GM18861 (cell line): Measurements from ENCODE around the gene IRAK4.
"Not testable (repeated sequence)": the region's sequence is repeated elsewhere in the genome, so short reads cannot be mapped to it uniquely, and the experiment has no call there.

ENCODE experiments used
- ATAC-seq: cut with Tn5 transposase; IDR thresholded peaks from one replicate; pipeline ENCODE4 v1.9.1; 2021; ENCODE audit not compliant: unreplicated experiment

IRAK4 gene

DNA sequence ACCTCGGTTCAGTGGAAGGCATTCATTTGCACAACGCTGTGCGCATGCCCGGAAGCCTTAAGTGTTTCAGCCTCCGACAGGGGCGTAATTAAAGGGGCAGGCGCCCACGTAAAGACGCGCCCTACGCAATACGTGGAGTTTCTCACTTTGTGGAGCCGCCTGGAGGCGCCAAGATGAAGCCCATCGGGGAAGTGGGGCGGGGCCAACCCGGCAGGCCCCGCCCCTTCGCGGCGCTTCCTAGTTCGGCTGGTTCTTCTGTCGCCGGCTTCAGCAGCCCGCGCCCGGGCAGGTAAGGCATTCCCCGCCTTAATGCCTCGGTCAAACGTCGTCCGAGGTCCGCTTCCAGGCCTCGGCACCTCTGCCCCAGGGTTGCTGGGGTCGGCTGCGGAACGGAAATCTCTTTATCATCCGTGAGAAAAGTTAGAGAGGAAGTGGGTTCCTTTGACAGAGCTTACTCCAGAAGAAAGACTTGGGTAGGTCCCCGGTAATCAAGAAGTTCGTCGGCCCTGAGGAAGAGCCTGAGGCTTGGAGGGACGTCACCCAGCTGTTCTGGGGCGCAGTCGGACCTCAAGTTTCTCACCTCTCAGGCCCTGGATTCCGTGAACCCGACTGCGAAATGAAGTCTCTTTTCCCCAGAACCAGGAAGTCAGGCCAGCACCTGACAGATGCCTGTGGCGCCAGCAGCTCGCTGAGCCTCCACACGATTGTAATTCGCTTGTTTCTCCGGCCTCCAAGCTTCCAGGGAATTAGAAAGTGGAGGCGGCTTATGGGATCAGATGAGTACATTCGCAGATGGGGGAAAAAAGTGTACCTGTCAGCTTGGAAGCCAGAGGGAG is at the start of gene IRAK4, which contains the start of gene PUS7L:
TSS of gene IRAK4 (plus strand) at position 224 of the 836 bp plus-strand sequence. CDS start 9,161 bp downstream, outside the sequence.
TSS of gene PUS7L (minus strand) at position 63 of the 836 bp plus-strand sequence. CDS start 3,545 bp downstream, outside the sequence.
- peak; percentile 99 for ATAC-seq

- ATAC-seq, result no peak
Observed at GRCh38 chr12:43711348-43711747, 47.4 kb upstream of the IRAK4 start.

DNA sequence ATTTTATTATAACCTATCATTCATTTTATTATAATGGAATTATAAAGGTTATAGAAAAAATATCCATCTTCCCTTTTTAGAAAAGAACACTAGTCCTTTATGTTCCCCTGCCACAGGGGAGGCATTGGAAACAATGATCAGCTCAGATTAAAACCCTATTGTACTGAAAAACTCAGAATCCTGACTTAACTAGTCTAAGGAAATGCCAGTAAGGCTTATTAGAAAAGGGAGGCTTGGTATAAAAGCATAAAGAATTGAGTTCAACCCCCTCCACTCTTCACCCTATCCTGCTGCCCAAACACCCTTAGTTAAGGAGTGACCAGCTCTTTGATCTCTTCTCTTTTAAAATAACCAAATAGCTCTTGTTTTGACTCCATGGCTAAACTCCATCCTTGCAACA is 36.1 kb upstream of the IRAK4 start:
- no peak for ATAC-seq

DNA sequence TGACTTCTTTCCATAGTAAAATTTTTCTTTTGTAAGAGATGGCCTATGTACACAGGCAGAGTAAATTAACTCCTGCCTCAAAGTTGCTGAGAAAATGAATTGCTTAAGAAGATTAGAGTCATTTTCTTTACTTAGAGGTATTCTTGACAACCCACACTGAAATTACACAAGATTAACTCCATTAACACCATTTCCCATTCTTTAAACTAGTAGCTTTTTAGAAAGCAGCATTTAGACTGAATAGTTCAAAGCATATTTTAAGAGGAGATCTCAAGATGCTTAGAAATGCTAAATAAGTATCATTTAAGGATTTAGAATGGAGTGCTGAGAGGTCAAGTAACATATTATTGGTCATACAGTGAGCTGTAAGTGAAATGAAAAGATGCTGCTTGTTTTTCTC is 35.6 kb upstream of the IRAK4 start:
- ATAC-seq, result no peak

DNA sequence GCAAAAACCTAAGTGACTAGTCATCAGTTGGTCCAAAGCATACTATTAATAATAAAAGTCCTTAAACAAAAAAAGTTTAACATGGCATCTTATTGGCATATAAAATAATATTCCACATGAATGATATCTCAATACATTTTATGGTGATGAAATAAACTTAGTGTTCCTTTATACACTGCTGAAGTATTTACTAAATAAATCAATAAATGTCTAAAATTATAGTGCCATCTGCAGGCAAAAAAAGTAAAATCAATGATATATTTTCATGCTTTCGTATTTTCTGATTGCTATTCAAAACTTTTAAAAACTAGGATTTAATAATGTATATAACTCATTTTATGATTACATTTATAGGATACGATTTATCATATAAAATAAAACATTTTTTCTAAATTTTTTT is 30.6 kb upstream of the IRAK4 start:
- no peak for ATAC-seq

- no peak for ATAC-seq
Observed at GRCh38 chr12:43728698-43729097, 30.1 kb upstream of the IRAK4 start.

- no peak for ATAC-seq
Observed at GRCh38 chr12:43730283-43730682, 28.5 kb upstream of the IRAK4 start.

DNA sequence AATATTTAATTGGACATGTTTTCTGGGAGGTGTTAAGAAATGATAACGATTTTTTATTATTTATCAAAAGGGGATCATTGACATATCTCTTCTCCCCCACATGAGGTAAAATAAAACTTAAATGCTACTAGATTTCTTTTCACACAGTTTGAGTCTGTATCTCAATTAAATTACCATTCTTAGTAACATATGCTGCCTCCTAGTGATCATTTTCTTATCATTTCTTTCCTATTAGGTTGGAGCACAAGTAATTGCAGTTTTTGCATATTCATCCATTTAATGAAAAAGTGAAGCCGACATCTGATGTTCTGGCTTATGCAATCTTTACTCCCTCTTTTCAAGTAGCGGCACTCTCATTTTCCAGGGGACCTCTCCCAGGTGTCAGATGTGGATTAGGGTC is 25.1 kb upstream of the IRAK4 start:
- no peak for ATAC-seq

DNA sequence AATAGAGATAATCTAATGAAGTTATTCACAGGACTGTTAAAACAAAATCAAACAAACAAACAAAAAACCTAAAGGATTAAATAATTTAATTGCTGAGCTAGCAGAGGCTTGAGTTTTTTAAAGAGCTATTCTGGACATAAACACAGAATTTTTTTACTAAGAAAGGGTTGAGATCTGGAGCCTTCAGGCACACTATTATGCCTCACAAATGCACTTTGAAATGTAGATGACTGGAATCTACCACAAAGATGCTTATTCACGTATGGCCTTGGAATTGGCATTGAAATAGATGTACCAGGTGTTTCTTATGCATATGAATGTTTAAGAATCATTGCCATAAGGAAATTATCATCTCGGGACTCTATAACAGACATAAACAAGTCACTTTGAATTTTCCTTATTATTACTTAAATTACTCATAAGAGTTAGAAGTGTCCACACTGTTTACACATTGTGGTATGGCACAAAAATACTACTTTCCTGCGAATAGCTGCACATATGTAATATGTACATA is 21.8 kb upstream of the IRAK4 start:
- no peak for ATAC-seq

- no peak for ATAC-seq
Observed at GRCh38 chr12:43737646-43738045, 21.1 kb upstream of the IRAK4 start.

GRCh38 chr12:43740511-43741100 is 18.1 kb upstream of the IRAK4 start:
- ATAC-seq, result no peak

DNA sequence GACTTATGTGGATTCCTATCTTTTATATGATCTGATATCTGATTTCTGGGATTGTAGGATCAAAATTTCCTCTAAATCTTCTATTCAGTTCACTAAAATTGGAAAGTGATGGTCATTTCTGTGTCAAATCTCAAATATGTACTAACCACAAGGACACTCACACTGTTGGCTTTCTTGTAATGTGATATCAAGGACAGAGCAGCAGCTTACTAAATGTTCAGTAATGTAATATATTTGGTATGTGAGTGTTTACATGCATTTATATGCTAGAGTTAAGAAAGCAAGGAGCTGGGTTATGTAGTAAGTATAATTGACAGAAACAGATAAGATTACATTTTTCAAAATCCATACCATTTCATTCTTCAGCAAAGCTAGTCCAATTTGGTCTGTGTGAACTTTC is 16.6 kb upstream of the IRAK4 start:
- ATAC-seq, result no peak

DNA sequence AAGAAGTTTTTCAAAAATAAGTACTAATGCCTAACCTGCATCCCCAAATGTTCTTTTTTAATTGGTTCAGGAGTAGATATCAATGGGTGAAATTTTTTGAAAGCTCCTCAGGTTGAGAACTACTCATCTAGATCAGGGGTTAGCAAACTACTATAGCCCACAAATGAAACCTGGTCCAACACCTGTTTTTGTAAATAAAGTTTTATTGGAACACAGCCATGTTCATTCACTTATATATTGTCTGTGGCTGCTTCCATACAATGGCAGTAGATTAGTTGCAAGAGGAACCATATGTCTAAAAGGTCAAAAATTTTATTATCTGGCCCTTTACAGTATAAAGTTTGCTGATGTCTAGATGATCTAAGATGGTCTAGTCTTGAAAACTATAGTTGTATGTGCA is 13.9 kb upstream of the IRAK4 start:
- ATAC-seq, result no peak

GRCh38 chr12:43749016-43749415 is 9.7 kb upstream of the IRAK4 start:
- ATAC-seq, result no peak

GRCh38 chr12:43750814-43751213 is 7.9 kb upstream of the IRAK4 start:
- ATAC-seq, result no peak

DNA sequence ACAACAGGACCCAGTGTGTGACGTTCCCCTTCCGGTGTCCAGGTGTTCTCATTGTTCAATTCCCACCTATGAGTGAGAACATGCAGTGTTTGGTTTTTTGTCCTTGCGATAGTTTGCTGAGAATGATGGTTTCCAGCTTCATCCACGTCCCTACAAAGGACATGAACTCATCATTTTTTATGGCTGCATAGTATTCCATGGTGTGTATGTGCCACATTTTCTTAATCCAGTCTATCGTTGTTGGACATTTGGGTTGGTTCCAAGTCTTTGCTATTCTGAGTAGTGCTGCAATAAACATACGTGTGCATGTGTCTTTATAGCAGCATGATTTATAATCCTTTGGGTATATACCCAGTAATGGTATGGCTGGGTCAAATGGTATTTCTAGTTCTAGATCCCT is 7.4 kb upstream of the IRAK4 start:
- not testable (repeated sequence) for ATAC-seq

- no peak for ATAC-seq
Observed at GRCh38 chr12:43754015-43754414, 4.7 kb upstream of the IRAK4 start.

GRCh38 chr12:43758247-43758727 is 464 bp upstream of the IRAK4 start:
- ATAC-seq, result no peak

DNA sequence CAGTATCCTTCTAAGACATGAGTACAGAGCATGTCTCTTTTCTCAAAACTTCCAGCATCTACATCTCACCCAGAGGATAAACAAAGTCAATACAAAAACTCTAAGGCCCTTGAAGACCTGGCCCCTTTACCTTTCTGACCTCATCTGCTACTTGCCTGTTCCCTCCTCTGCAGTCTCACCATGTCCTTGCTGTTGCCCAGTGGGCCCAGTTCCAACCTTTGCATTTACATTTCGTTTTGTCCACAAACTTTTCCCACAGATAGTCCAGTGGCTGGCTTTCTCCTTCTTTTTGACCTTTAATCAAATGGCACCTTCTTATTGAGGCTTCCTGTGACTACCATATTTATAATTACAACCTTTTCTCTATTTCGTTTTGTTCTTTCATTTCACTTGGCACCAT is 1.6 kb downstream of the IRAK4 start:
- no peak for ATAC-seq

DNA sequence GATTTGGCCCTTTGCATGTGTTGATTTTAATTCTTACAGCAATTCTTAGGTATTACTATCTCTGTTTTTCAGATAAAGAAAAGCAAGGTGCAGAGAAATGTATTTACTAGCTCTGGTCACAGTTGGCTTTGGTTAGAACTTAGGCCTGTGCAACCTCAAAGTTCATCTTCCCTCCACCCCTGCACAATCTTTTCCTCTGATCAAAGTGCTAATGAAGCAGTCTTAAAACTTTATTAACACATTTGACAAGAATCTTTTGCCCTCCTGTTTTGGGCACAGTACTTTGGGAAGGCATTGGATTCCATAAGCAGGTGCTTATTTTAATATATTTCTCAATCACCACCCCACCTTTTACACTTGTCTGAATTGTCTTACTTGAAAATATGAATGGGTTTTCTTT is 2.7 kb downstream of the IRAK4 start:
- no peak for ATAC-seq

- ATAC-seq, result no peak
Observed at GRCh38 chr12:43762596-43762995, 3.8 kb downstream of the IRAK4 start.

- no peak for ATAC-seq
Observed at GRCh38 chr12:43763769-43764168, 5.0 kb downstream of the IRAK4 start.
